ENCODE results near the gene DNLZ. TPM values are rescaled to one million over a fixed set of nuclear protein-coding genes. Genes with fewer than 3 reads are reported as not detected.

The DNLZ gene
- total RNA-seq, 2 donors from 2014 or later = 24.1 to 31.3 TPM

- Histone ChIP-seq H3K9me3 (no peaks in the 10 kb centered on the region), H3K4me3 (no peak overlapping the region), H3K27ac (no peak overlapping the region), H3K36me3 (replicated peaks in 1 of 2; ENCODE audit: insufficient read depth in 1 of 2, low read depth in 2 of 2) (no peaks in the 10 kb centered on the region), H3K4me1 (peaks cover 11% of the 10 kb centered on the region), H3K27me3 (no peaks in the 10 kb centered on the region)
- ATAC-seq (no peak), DNase-seq (no peak)
- WGBS, 2 donors = 82 to 88% methylated on average over 5 to 8 of the region's 12 CpGs
- no peak for TF ChIP-seq POLR2A (IDR thresholded peaks at IDR 0.05)
- intact Hi-C loops (cut with DNase I) = loop anchor here (5.0 kb wide), 1 partner anchor 34 kb away; no protein-coding TSS in a partner anchor
Observed at GRCh38 chr9:136333045-136333444, 30.5 kb downstream of the DNLZ start.

DNA sequence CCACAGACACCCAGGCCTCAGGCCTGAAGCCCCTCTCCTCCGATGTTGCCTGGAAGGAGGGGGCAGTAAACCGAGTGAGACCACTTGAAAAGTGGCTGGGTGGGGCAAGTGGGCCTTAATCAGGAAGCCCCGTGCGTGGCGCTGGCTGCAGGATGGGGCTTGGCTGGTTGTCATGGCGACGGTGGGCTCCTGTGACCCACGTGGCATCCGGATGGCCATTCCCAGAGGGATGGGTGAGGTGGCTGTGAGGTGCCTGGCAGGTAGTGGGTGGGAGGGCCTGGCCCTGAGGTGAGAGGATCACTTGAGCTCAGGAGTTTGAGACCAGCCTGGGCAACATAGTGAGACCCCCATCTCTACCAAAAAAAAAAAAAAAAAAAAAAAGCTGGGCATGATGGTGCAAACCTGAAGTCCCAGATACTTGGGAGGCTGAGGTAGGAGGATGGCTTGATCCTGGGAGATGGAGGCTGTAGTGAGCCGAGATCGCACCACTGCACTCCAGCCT is 31.0 kb downstream of the DNLZ start:
- TF ChIP-seq CTCF (IDR thresholded peaks at IDR 0.05) (no peak), POLR2A (IDR thresholded peaks at IDR 0.05) (no peak)

DNA sequence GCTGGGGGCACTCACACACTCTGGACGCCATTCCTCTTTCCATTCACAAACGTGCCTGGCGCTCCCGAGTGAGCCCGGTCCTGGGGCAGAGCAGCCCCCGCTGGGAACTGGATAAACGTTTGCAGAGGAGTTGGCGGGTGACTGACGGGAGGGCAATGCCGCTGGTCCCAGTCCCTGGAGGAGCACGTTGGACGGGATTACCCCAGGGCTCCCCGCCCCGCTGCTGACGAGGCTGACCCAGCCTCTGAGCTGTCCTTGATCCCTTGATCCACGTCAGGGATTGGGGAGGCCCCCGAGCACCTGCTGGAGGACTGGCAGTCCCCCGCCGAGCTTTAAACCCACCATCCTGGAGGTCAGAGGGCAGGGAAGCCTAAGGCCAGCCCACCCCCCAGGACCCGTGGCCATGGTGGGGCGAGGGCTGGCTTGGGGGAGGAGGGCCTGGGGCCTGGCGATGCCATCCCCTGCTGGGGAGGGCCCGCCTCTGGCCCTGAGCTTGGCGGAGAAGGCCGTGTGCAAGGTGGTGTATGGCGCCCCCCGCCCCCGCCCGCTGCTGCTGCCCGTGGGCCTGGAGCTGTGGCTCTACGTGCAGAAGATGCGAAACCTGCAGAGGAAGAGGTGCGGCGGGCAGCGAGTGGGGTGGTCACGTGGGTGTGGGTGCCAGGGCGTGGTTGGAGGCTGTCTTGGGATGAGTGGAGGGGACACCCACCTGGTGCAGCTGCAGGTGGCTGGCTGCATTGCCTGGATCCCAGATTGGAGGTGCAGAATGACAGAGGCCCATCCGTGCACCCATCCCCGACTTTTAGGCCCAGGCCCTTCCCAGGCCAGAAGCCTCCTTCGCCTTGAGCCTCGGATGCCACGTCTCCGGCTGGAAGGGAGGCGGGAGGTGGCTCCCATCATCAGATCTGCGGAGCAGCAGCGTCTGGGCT is 31.7 kb downstream of the DNLZ start:
- H3K27ac ChIP-seq = no peak overlapping the region
- WGBS, 2 donors = 87 to 90% methylated on average over 35 to 45 of the region's 46 CpGs
- peaks cover 13% of the 10 kb centered on the region for H3K4me1 ChIP-seq
- no peaks in the 10 kb centered on the region for H3K9me3 ChIP-seq
- no peak overlapping the region for H3K4me3 ChIP-seq
- H3K36me3 ChIP-seq (replicated peaks in 1 of 2; ENCODE audit: insufficient read depth in 1 of 2, low read depth in 2 of 2) = no peaks in the 10 kb centered on the region
- DNase-seq (no peak), ATAC-seq (no peak)
- TF ChIP-seq CTCF (IDR thresholded peaks at IDR 0.05) = no peak
- no peak for TF ChIP-seq POLR2A (IDR thresholded peaks at IDR 0.05)
- intact Hi-C loops (cut with DNase I) = loop anchor here (5.0 kb wide), 1 partner anchor 35 kb away; no protein-coding TSS in a partner anchor
- H3K27me3 ChIP-seq = no peaks in the 10 kb centered on the region

More for the DNA sequence above, 31.0 kb downstream of the DNLZ start:
- H3K27ac ChIP-seq = no peak overlapping the region
- WGBS, 2 donors = 83 to 85% methylated on average over 6 to 11 of the region's 11 CpGs
- H3K9me3 ChIP-seq = no peaks in the 10 kb centered on the region
- no peaks in the 10 kb centered on the region for H3K27me3 ChIP-seq
- no peak for ATAC-seq
- no peaks in the 10 kb centered on the region for H3K36me3 ChIP-seq (replicated peaks in 1 of 2; ENCODE audit: insufficient read depth in 1 of 2, low read depth in 2 of 2)
- intact Hi-C loops (cut with DNase I) = loop anchor here (5.0 kb wide), 1 partner anchor 35 kb away; no protein-coding TSS in a partner anchor
- peaks cover 13% of the 10 kb centered on the region for H3K4me1 ChIP-seq
- no peak for DNase-seq
- no peak overlapping the region for H3K4me3 ChIP-seq

GRCh38 chr9:136331030-136331429 is 32.5 kb downstream of the DNLZ start:
- Histone ChIP-seq H3K27ac (no peak overlapping the region), H3K9me3 (no peaks in the 10 kb centered on the region), H3K4me1 (peaks cover 13% of the 10 kb centered on the region), H3K4me3 (no peak overlapping the region), H3K27me3 (no peaks in the 10 kb centered on the region), H3K36me3 (replicated peaks in 1 of 2; ENCODE audit: insufficient read depth in 1 of 2, low read depth in 2 of 2) (no peaks in the 10 kb centered on the region)
- TF ChIP-seq CTCF (IDR thresholded peaks at IDR 0.05) = no peak
- no peak for TF ChIP-seq POLR2A (IDR thresholded peaks at IDR 0.05)
- intact Hi-C loops (cut with DNase I) = loop anchor here (5.0 kb wide), 1 partner anchor 36 kb away; no protein-coding TSS in a partner anchor
- no peak for ATAC-seq
- DNase-seq = no peak
- 83 to 90% methylated on average over 2 to 15 of the region's 15 CpGs for WGBS, 2 donors

GRCh38 chr9:136330406-136330990 is 33.0 kb downstream of the DNLZ start:
- Histone ChIP-seq H3K36me3 (replicated peaks in 1 of 2; ENCODE audit: insufficient read depth in 1 of 2, low read depth in 2 of 2) (no peaks in the 10 kb centered on the region), H3K4me3 (no peak overlapping the region), H3K9me3 (no peaks in the 10 kb centered on the region), H3K27me3 (no peaks in the 10 kb centered on the region), H3K27ac (no peak overlapping the region), H3K4me1 (peaks cover 13% of the 10 kb centered on the region)
- TF ChIP-seq POLR2A (IDR thresholded peaks at IDR 0.05) (no peak), CTCF (IDR thresholded peaks at IDR 0.05) (no peak)
- 77 to 88% methylated on average over 12 to 14 of the region's 14 CpGs for WGBS, 2 donors
- DNase-seq = no peak
- intact Hi-C loops (cut with DNase I) = loop anchor here (5.0 kb wide), 1 partner anchor 37 kb away; no protein-coding TSS in a partner anchor
- no peak for ATAC-seq
